ENCODE results near the gene MEAF6. TPM values are rescaled to one million over a fixed set of nuclear protein-coding genes. Genes with fewer than 3 reads are reported as not detected.

The MEAF6 gene
- total and polyA plus RNA-seq, 7 donors = 27.2 to 109 (median 35.4) TPM

GRCh38 chr1:37553927-37554808 is 39.6 kb upstream of the MEAF6 start, which contains the start of gene SNIP1:
Gene SNIP1, minus strand, starts transcription at chr1:37554293. Its CDS starts 64 bp downstream, at chr1:37554229.
- ATAC-seq (peak; percentile 97 to 98 (median 98)), DNase-seq (peak; percentile 91 to 95)
- WGBS, 3 donors = 12% methylated on average over 53 to 54 of the region's 54 CpGs
- no peak for TF ChIP-seq CTCF (IDR thresholded peaks at IDR 0.05)
- Histone ChIP-seq H3K4me3 (peak within 1 kb of the TSS; percentile 95), H3K27ac (peak within 1 kb of the TSS; percentile 97), H3K9me3 (no peaks in the 10 kb centered on the region), H3K36me3 (ENCODE audit: insufficient read depth in 1 of 2, low read depth in 1 of 2) (peaks cover 4 to 36% of the 10 kb centered on the region in 2 donors), H3K4me1 (peaks cover 20% of the 10 kb centered on the region), H3K27me3 (ENCODE audit: insufficient read depth in 3 of 3, low read length in 2 of 3) (no peaks in the 10 kb centered on the region)
- intact Hi-C loops (cut with DNase I) = loop anchor here in 1 of 2 donors (5.0 kb wide), 1 partner anchor 38 kb away; no protein-coding TSS in a partner anchor

GRCh38 chr1:37553598-37553926 is 39.0 kb upstream of the MEAF6 start:
- Histone ChIP-seq H3K9me3 (no peaks in the 10 kb centered on the region), H3K27ac (peak overlapping the region; percentile 97), H3K4me3 (peak overlapping the region; percentile 95), H3K27me3 (ENCODE audit: insufficient read depth in 3 of 3, low read length in 2 of 3) (no peaks in the 10 kb centered on the region), H3K36me3 (ENCODE audit: insufficient read depth in 1 of 2, low read depth in 1 of 2) (peaks cover 4 to 41% of the 10 kb centered on the region in 2 donors), H3K4me1 (peaks cover 20% of the 10 kb centered on the region)
- no peak for TF ChIP-seq CTCF (IDR thresholded peaks at IDR 0.05)
- intact Hi-C loops (cut with DNase I) = loop anchor here in 1 of 2 donors (5.0 kb wide), 1 partner anchor 39 kb away; no protein-coding TSS in a partner anchor
- 1 to 6% (median 5%) methylated on average over 11 of the region's 11 CpGs for WGBS, 3 donors
- ATAC-seq (no peak), DNase-seq (no peak)

GRCh38 chr1:37549341-37549740 is 34.8 kb upstream of the MEAF6 start:
- WGBS, 3 donors = 91 to 96% (median 94%) methylated on average over 6 of the region's 6 CpGs
- H3K4me3 ChIP-seq = no peak overlapping the region
- TF ChIP-seq CTCF (IDR thresholded peaks at IDR 0.05) = no peak
- H3K9me3 ChIP-seq = no peaks in the 10 kb centered on the region
- H3K36me3 ChIP-seq (ENCODE audit: insufficient read depth in 1 of 2, low read depth in 1 of 2) = peaks cover 6 to 83% of the 10 kb centered on the region in 2 donors
- peaks cover 15% of the 10 kb centered on the region for H3K4me1 ChIP-seq
- intact Hi-C loops (cut with DNase I) = no loop called here
- H3K27me3 ChIP-seq (ENCODE audit: insufficient read depth in 3 of 3, low read length in 2 of 3) = no peaks in the 10 kb centered on the region
- H3K27ac ChIP-seq = no peak overlapping the region
- DNase-seq (no peak), ATAC-seq (no peak)

GRCh38 chr1:37545019-37545418 is 30.5 kb upstream of the MEAF6 start:
- 73 to 87% (median 74%) methylated on average over 5 of the region's 5 CpGs for WGBS, 3 donors
- Histone ChIP-seq H3K4me3 (no peak overlapping the region), H3K27ac (no peak overlapping the region), H3K27me3 (ENCODE audit: insufficient read depth in 3 of 3, low read length in 2 of 3) (no peaks in the 10 kb centered on the region), H3K36me3 (ENCODE audit: insufficient read depth in 1 of 2, low read depth in 1 of 2) (peaks cover 2 to 90% of the 10 kb centered on the region in 2 donors), H3K9me3 (no peaks in the 10 kb centered on the region), H3K4me1 (no peaks in the 10 kb centered on the region)
- ATAC-seq (no peak), DNase-seq (no peak)
- no peak for TF ChIP-seq CTCF (IDR thresholded peaks at IDR 0.05)
- intact Hi-C loops (cut with DNase I) = no loop called here
